AG04450 (cell line): ENCODE results near the gene KLK3. TPM values are rescaled to one million over a fixed set of nuclear protein-coding genes. Genes with fewer than 3 reads are reported as not detected.

Source experiments
- CTCF ChIA-PET: fragments of 300-600, 350-600 bp; formaldehyde crosslinking; extraction: SDS; loops from one replicate; lab custom pipeline; 2022; ENCODE audit warnings: antibody characterized with exemption, inconsistent platforms; lab: Charles Lee
- POLR2A ChIA-PET: fragments of 350-600 bp; formaldehyde crosslinking; extraction: SDS; loops from one replicate; lab custom pipeline; 2021; ENCODE audit warnings: antibody characterized with exemption, inconsistent platforms; lab: Yijun Ruan, JAX
- DNase-seq: peaks from one replicate; pipeline ENCODE4 v3.0.0-alpha.2; 2011; ENCODE audit warnings: low read depth, low spot score
- H3K27ac ChIP-seq: one replicate; pipeline ENCODE4 v1.5.1; 2012; ENCODE audit warnings: low read depth, low read length, control low read depth
- H3K27me3 ChIP-seq: one replicate; pipeline ENCODE4 v1.6.0; 2012; ENCODE audit warnings: low read length; ENCODE audit not compliant: control insufficient read depth, insufficient read depth
- H3K4me3 ChIP-seq: 2 replicates; pipeline ENCODE4 v1.5.1; 2011; ENCODE audit warnings: mild to moderate bottlenecking, low read depth, low read length, control low read depth
- H3K9me3 ChIP-seq: 2 replicates; pipeline ENCODE4 v1.5.1; 2012; ENCODE audit warnings: low read length; ENCODE audit not compliant: control insufficient read depth, insufficient read depth
- polyA plus RNA-seq: library from polyadenylated mRNA; depleted of rRNA; stranded (reverse); fragments of >200 nt; gene quantifications from 2 replicates; pipeline ENCODE4 v1.2.3, GENCODE V29; 2011; rRNA removed
- TF ChIP-seq, protein P1 (sequence below): IDR thresholded peaks from 2 replicates; pipeline ENCODE4 v1.5.1; 2011; ENCODE audit warnings: low read depth, low read length, control low read depth, inconsistent platforms

Gene KLK3
- polyA plus RNA-seq, 1 experiment = not detected

GRCh38 chr19:50906217-50906616 lies 51.5 kb downstream of the KLK3 start:
- CTCF ChIA-PET = interaction anchor here (0.6 to 1.6 kb wide), 2 partner anchors 16 to 188 kb away, joined by 5 to 12 read pairs; no protein-coding TSS in a partner anchor
- H3K27me3 ChIP-seq = peaks cover 3% of the 10 kb centered on the region
- no peak for DNase-seq

DNA sequence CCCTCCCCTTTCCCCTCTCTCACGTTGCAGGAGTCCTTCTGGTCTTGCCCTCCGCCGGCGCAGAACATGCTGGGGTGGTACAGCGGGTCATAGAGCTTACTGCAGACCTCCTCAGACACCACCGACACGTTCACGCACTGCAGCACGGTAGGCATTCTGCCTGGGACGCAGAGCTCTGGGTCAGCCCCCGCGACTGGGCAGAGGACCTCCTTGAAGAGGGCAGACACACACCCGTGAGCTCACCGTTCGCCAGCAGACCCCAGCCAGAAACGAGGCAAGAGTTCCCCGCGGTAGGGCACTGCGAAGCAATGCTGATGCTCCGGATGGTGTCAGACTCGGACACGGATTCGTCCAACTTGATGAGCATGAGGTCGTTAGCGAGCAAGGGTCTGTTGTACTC lies 53.6 kb downstream of the KLK3 start:
- peaks cover 4% of the 10 kb centered on the region; the same call in 1 of the 2 replicates for H3K9me3 ChIP-seq
- H3K27ac ChIP-seq = no peak overlapping the region
- POLR2A ChIA-PET = no interaction called here
- peaks cover 11% of the 10 kb centered on the region for H3K27me3 ChIP-seq
- DNase-seq = no peak
- H3K4me3 ChIP-seq = no peak overlapping the region
- CTCF ChIA-PET = interaction anchor here (0.5 kb wide), 1 partner anchor 88 kb away, joined by 3 read pairs; no protein-coding TSS in a partner anchor
- TF ChIP-seq, protein P1, sequence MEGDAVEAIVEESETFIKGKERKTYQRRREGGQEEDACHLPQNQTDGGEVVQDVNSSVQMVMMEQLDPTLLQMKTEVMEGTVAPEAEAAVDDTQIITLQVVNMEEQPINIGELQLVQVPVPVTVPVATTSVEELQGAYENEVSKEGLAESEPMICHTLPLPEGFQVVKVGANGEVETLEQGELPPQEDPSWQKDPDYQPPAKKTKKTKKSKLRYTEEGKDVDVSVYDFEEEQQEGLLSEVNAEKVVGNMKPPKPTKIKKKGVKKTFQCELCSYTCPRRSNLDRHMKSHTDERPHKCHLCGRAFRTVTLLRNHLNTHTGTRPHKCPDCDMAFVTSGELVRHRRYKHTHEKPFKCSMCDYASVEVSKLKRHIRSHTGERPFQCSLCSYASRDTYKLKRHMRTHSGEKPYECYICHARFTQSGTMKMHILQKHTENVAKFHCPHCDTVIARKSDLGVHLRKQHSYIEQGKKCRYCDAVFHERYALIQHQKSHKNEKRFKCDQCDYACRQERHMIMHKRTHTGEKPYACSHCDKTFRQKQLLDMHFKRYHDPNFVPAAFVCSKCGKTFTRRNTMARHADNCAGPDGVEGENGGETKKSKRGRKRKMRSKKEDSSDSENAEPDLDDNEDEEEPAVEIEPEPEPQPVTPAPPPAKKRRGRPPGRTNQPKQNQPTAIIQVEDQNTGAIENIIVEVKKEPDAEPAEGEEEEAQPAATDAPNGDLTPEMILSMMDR = no peak

More at GRCh38 chr19:50906217-50906616, 51.5 kb downstream of the KLK3 start:
- TF ChIP-seq, protein P1 = peak; percentile 46
- Histone ChIP-seq H3K27ac (no peak overlapping the region), H3K9me3 (peaks cover 4% of the 10 kb centered on the region; the same call in 1 of the 2 replicates), H3K4me3 (no peak overlapping the region)
- POLR2A ChIA-PET = no interaction called here

DNA sequence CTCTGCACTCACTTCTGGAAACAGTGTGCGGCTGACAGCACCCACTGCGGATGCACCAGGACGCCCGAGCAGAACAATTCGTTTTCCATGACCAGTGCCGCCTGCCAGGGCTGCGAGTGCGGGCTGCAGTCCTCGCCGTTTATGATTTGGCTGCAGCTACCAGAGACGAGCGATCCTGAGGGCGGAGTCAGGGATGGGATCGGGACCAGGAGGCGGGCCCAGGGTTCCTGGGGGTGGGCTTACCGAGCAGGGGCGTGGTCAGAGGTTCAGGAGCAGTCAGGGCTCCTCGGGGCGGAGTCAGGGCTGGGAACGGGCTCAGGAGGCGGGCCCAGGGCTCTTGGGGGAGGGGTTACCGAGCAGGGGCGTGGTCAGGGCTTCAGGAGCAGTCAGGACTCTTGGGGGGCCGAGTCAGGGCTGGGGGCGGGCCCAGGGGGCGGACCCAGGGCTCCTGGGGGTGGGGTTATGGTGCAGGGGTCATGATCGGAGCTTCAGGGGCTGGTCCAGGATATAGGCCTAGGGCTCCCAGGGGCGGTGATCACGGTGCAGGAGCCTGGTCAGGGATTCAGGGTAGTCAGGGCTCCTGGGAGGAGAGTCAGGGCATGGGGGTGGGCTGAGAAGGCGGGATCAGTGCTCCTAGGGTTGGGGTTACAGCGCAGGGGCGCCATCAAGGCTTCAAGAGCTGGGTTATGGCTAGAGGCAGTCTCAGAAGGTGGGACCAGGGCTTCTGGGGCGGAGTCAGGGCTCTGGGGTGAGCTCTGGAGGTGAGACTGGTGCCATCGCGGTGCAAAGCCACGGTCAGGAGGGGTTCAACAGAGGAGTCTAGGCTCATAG lies 54.7 kb downstream of the KLK3 start:
- peaks cover 11% of the 10 kb centered on the region for H3K27me3 ChIP-seq

More for the DNA sequence above, 54.7 kb downstream of the KLK3 start:
- DNase-seq = no peak
- Histone ChIP-seq H3K27ac (no peak overlapping the region), H3K9me3 (peaks cover 4% of the 10 kb centered on the region; the same call in 1 of the 2 replicates), H3K4me3 (no peak overlapping the region)
- CTCF ChIA-PET = interaction anchor here (2.3 kb wide), 1 partner anchor 12 kb away, joined by 6 read pairs; no protein-coding TSS in a partner anchor
- POLR2A ChIA-PET = no interaction called here
- TF ChIP-seq, protein P1 = no peak

Other genes starting within 250 kb of the KLK3 start
- gene SYT3, start 215.0 kb upstream of the KLK3 start, polyA plus RNA-seq = 0.02 and 0.05 TPM in 2 replicates
- gene C19orf81, start 205.5 kb upstream of the KLK3 start, polyA plus RNA-seq = not detected in 2 replicates
- gene SHANK1, start 135.1 kb upstream of the KLK3 start, polyA plus RNA-seq = 2.4 and 3.5 TPM in 2 replicates
- 43.9 and 64.1 TPM in 2 replicates for gene CLEC11A, start 131.6 kb upstream of the KLK3 start, polyA plus RNA-seq
- not detected in 2 replicates for gene GPR32, start 84.5 kb upstream of the KLK3 start, polyA plus RNA-seq
- not detected in 2 replicates for gene ACP4, start 64.5 kb upstream of the KLK3 start, polyA plus RNA-seq
- gene KLK1, start 31.1 kb upstream of the KLK3 start, polyA plus RNA-seq = not detected in 2 replicates
- gene KLK15, start 21.3 kb upstream of the KLK3 start, polyA plus RNA-seq = not detected in 2 replicates
- gene KLK2, start 18.5 kb downstream of the KLK3 start, polyA plus RNA-seq = not detected in 2 replicates
- gene KLK4, start 56.5 kb downstream of the KLK3 start, polyA plus RNA-seq = not detected in 2 replicates
- gene KLK5, start 98.1 kb downstream of the KLK3 start, polyA plus RNA-seq = not detected in 2 replicates
- gene KLK6, start 114.7 kb downstream of the KLK3 start, polyA plus RNA-seq = not detected in 2 replicates
- gene KLK7, start 129.0 kb downstream of the KLK3 start, polyA plus RNA-seq = not detected in 2 replicates
- gene KLK8, start 146.7 kb downstream of the KLK3 start, polyA plus RNA-seq = not detected in 2 replicates
- gene KLK10, start 164.8 kb downstream of the KLK3 start, polyA plus RNA-seq = not detected in 2 replicates
- gene KLK11, start 171.7 kb downstream of the KLK3 start, polyA plus RNA-seq = not detected in 2 replicates
- not detected in 2 replicates for gene KLK12, start 180.1 kb downstream of the KLK3 start, polyA plus RNA-seq
- gene KLK13, start 210.2 kb downstream of the KLK3 start, polyA plus RNA-seq = not detected in 2 replicates
- not detected in 2 replicates for gene KLK14, start 228.0 kb downstream of the KLK3 start, polyA plus RNA-seq